Measurements from ENCODE around the gene RET. TPM values are rescaled to one million over a fixed set of nuclear protein-coding genes. Genes with fewer than 3 reads are reported as not detected.

RET gene
- total and polyA plus RNA-seq, 2 of the 13 experiments (the other 11 are each of a cell fraction or from before 2014, with no cell fraction given): 0.02 TPM; not detected in 1

GRCh38 chr10:43106256-43107091, 29.6 kb downstream of the RET start:
- no peak overlapping the region for H3K27ac ChIP-seq (ENCODE audit: extremely low read length, insufficient read depth, low read length)
- BruUV-seq (replicated peaks): no TSS peak
- no peak overlapping the region for H2AFZ ChIP-seq (ENCODE audit: low read length)
- FAIRE-seq: no peak
- no peaks in the 10 kb centered on the region for H3K36me3 ChIP-seq (replicated peaks in 1 of 2; ENCODE audit: control insufficient read depth in 1 of 2, insufficient read depth in 2 of 2, low read length in 2 of 2)
- TF ChIP-seq HNRNPL (IDR thresholded peaks at IDR 0.05; ENCODE audit: low read depth, low read length) (no peak), POGZ (CRISPR knock-in tag; IDR thresholded peaks at IDR 0.05) (no peak), TCF7 (IDR thresholded peaks at IDR 0.05; ENCODE audit: low read depth) (no peak), PHF20 (CRISPR knock-in tag; IDR thresholded peaks at IDR 0.05) (no peak), SRF (IDR thresholded peaks at IDR 0.05; ENCODE audit: low read depth, low read length) (no peak), CBFB (CRISPR knock-in tag; IDR thresholded peaks at IDR 0.05) (no peak), AGO1 (IDR thresholded peaks at IDR 0.05; ENCODE audit: low read depth, low read length, poor library complexity, severe bottlenecking) (no peak), YY1 (IDR thresholded peaks at IDR 0.05; ENCODE audit: insufficient read depth, insufficient replicate concordance, low read depth, low read length) (no peak), MXD3 (CRISPR knock-in tag; IDR thresholded peaks at IDR 0.05) (no peak), HMG20B (CRISPR knock-in tag; conservative IDR thresholded peaks at IDR 0.05) (no peak)
- H3K79me2 ChIP-seq (ENCODE audit: insufficient read depth, low read length): no peaks in the 10 kb centered on the region
- ChIA-PET CTCF (ENCODE audit: low intra/inter-chr PET ratio, low total read pairs) (interaction anchor here (2.2 kb wide), 1 partner anchor 240 kb away, joined by 28 read pairs; no protein-coding TSS in a partner anchor), POLR2A (no interaction called here)
- no peaks in the 10 kb centered on the region for H4K20me1 ChIP-seq (ENCODE audit: insufficient read depth, low read length)
- no peak for DNase-seq (ENCODE audit: low spot score)
- H3K9me3 ChIP-seq (ENCODE audit: low read length): no peaks in the 10 kb centered on the region
- in situ Hi-C loops (cut with HindIII; ENCODE audit: extremely low pct_ligation_motif_present, low pct_unique_long_range_greater_than_20kb) (loop anchor here (5.0 kb wide), 1 partner anchor 234 kb away; no protein-coding TSS in a partner anchor), intact Hi-C loops (cut with micrococcal nuclease; ENCODE audit: unreplicated experiment) (no loop called here)
- H3K9ac ChIP-seq (ENCODE audit: insufficient read depth, low read depth, low read length): no peak overlapping the region
- no peak overlapping the region for H3K4me3 ChIP-seq (replicated peaks in 1 of 3; ENCODE audit: insufficient read depth in 1 of 3, low read depth in 2 of 3, low read length in 3 of 3)
- WGBS (ENCODE audit: low lambda C conversion rate): 7% methylated on average over 2 of the region's 28 CpGs
- ATAC-seq: no peak
- peaks cover 22% of the 10 kb centered on the region for H3K4me1 ChIP-seq (ENCODE audit: insufficient read depth, low read length)
- peaks cover 0 to 31% of the 10 kb centered on the region in 2 experiments; a peak in 3 of 5 replicates for H3K27me3 ChIP-seq (ENCODE audit: control insufficient read depth in 1 of 2, insufficient read depth in 2 of 2, low read length in 2 of 2)
- H3K4me2 ChIP-seq (ENCODE audit: low read depth, low read length): no peak overlapping the region

All from HepG2 (cell line).